ENCODE data around the gene B9D1.

The B9D1 gene

GRCh38 chr17:19299214-19299747 lies 63.2 kb downstream of the B9D1 start:
- DNase-seq = no peak

DNA sequence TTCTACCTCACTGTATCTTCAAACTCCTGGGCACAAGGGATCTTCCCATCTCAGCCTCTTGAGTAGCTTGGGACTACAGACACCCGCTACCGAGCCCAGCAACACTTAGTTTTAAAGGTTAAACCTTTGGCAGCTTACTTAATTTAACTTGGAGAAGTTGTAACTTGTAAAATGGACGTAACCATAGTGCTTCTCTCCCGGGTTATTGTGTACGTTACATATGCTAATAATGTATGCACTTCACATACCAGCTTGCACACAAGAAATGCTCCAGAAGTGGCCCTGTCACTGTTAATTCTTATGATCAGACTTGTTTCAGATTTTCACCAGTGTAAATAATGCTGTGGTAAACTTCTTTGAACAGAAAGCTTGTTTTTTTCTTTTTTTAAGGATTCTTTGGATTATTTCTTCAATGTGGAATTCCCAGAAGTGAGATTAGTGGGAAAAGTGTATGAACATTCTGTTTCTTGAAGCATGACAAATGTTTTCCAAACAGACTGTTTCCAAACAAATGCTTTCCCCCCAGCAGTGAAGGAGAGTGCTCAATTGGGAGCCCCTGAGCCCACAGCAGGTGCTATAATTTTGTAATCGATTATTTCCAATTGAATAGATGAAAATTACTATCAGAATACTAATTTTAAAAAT lies 63.8 kb downstream of the B9D1 start:
- DNase-seq = no peak

GRCh38 chr17:19296786-19297778 lies 65.4 kb downstream of the B9D1 start:
- DNase-seq = no peak

DNA sequence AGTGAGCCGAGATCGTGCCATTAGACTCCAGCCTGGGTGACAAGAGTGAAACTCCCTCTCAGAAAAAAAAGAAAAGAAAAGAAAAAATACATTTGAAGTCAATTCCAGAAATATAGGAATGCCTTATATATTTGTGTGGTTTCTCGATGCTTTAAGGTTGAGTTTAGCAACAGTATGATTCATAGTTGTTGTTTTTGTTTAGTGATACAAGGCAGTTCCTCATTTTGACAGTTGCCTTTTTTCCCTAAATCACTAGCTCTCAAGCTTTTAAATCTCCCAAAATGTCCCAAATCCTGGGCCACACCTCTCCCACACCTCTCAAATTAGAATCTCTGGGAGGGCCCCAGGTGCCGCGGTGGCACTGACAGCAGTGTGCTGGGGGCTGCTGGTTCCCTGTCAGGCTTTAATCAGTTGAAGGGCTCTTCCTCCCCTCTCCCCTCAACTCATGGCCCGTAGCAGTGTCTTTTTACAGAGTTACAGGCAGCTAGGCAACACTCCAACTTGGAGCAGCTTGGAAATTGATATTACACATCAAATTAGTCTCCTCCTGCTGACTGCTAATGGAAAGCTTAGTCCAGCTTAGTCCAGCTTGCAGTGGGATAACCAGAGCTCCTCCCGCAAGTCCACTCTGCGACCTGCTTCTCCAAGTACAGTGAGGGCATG lies 66.9 kb downstream of the B9D1 start:
- no peak for DNase-seq

- no peak for DNase-seq
Observed at GRCh38 chr17:19294443-19294842, 68.1 kb downstream of the B9D1 start.

All from DMS79 treated with DMSO at 0.1 percent for 48 hours (cell line).